NCI-H2029 treated with DMSO at 0.1 percent for 48 hours (cell line): Measurements from ENCODE around the gene SPOCK1.
A peak's percentile ranks its signal among the peaks of the same experiment; 100 is the strongest.

Source experiments
- DNase-seq: peaks from one replicate; lab custom pipeline; 2025; lab: John Stamatoyannopoulos, UW

Gene SPOCK1

GRCh38 chr5:137071526-137071925 lies 427.6 kb downstream of the SPOCK1 start:
- DNase-seq: no peak

- DNase-seq: no peak
Measured at GRCh38 chr5:137070521-137070920, 428.6 kb downstream of the SPOCK1 start.

GRCh38 chr5:137069358-137069757 lies 429.8 kb downstream of the SPOCK1 start:
- no peak for DNase-seq

GRCh38 chr5:137061382-137061781 lies 437.7 kb downstream of the SPOCK1 start:
- no peak for DNase-seq

GRCh38 chr5:137058089-137058488 lies 441.0 kb downstream of the SPOCK1 start:
- no peak for DNase-seq

- DNase-seq: no peak
Measured at GRCh38 chr5:137056676-137057075, 442.4 kb downstream of the SPOCK1 start.

GRCh38 chr5:137055271-137055872 lies 443.8 kb downstream of the SPOCK1 start:
- DNase-seq: no peak

GRCh38 chr5:137054792-137055191 lies 444.3 kb downstream of the SPOCK1 start:
- no peak for DNase-seq

GRCh38 chr5:137054335-137054734 lies 444.8 kb downstream of the SPOCK1 start:
- DNase-seq: no peak

- no peak for DNase-seq
Measured at GRCh38 chr5:137051161-137051560, 448.0 kb downstream of the SPOCK1 start.

GRCh38 chr5:137040641-137041340 lies 458.3 kb downstream of the SPOCK1 start:
- no peak for DNase-seq

- DNase-seq: no peak
Measured at GRCh38 chr5:137040024-137040423, 459.1 kb downstream of the SPOCK1 start.

GRCh38 chr5:137037848-137038247 lies 461.3 kb downstream of the SPOCK1 start:
- DNase-seq: no peak

- DNase-seq: peak; percentile 81
Measured at GRCh38 chr5:137036640-137037039, 462.5 kb downstream of the SPOCK1 start.

GRCh38 chr5:137035480-137035878 lies 463.6 kb downstream of the SPOCK1 start:
- no peak for DNase-seq

GRCh38 chr5:137034764-137035479 lies 464.2 kb downstream of the SPOCK1 start:
- no peak for DNase-seq

- DNase-seq: no peak
Measured at GRCh38 chr5:137034213-137034612, 464.9 kb downstream of the SPOCK1 start.

GRCh38 chr5:137032929-137033328 lies 466.2 kb downstream of the SPOCK1 start:
- DNase-seq: no peak

- no peak for DNase-seq
Measured at GRCh38 chr5:137027758-137028157, 471.4 kb downstream of the SPOCK1 start.

- DNase-seq: no peak
Measured at GRCh38 chr5:137026296-137026695, 472.8 kb downstream of the SPOCK1 start.

- DNase-seq: no peak
Measured at GRCh38 chr5:137024044-137024443, 475.1 kb downstream of the SPOCK1 start.

GRCh38 chr5:137023371-137023770 lies 475.8 kb downstream of the SPOCK1 start:
- no peak for DNase-seq

- DNase-seq: no peak
Measured at GRCh38 chr5:137022725-137023124, 476.4 kb downstream of the SPOCK1 start.
